Right hindlimb (tissue), 1 donor: Measurements from ENCODE around the gene CKB.

Experiments
- DNase-seq: peaks from one replicate; pipeline ENCODE4 v3.0.0-alpha.2; 2018

CKB gene

DNA sequence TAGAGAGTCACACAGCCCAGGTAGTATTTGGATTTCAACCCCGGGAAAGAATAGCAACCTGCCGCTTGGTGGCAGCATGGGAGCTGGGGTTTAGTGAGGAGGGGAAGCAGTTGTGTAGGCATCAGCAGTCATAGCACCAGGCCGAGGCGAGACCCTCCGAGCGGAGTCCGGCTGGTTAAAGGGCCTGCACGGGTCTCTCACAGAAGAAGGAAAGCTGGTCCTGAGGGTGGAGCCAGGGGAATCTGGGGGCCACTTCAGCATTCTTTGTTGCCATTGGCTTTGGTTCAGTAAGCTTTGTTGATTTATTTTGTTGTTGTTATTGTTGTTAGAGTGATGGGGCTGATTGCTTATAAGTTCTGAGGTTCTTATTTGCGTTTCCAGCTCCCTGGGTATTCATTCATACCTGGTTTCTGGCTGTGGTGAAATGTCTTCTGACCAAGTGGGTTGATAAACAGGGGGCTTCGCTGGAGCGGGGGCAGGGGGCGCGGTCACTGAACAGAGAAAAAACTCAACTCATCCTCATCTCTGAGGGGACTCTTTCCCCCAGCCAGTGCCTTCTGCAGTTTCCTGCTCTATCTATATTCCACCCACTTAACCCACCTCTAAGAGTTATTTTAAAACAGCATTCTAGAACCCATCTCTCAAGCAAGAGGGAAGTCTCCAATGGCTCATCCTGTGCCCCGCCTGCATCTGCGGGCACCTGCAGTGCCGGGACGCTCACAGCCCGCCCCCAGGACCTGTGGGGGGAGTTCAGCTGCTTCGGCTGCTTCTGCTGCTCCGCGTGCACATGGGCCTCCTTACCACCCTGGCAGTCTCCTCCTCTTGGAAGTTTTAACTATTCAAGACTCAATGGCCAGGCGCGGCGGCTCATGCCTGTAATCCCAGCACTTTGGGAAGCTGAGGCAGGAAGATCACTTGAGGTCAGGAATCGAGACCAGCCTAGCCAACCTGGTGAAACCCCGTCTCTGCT is 11.6 kb downstream of the CKB start:
- DNase-seq: no peak

DNA sequence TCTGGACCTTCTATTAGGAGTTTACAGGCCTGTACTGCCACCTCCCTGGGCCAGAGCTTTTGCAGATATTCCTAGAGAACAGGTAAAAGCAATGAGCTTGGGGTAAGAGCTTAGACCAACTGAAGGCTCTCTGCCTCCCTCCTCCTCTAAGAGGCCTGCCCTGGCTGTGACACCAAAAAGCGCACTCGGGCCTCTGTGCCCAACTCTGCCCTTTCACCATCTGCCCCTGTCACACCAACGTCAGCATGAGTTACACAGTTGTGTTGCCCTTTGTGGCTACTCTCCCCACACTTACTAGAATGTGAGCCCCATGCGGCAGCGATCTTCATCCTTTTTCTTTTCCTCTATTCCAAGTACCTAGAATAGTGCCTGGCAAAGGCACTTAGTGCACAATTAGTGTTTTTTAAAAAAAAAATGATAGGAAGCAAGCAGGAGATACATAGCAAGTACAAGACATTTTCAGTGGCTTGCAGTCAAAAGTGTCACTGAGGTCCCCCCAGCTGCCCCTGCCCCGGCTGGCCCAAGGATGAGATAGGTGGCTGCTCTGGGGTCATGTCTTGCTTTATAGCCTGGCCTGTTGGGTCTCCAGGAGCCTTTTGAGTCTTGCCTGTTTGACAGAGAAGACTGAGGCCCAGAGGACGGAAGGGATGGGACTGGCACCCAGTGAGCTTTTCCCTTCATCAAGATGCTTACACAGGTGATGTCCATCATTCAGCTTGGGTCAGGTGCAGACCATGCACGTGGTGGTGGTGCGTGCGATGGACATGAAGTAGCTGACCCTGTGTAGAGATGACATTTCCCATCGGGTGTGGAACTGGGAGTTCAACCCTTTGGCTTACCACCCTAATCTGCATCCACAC is 12.5 kb downstream of the CKB start:
- no peak for DNase-seq

DNA sequence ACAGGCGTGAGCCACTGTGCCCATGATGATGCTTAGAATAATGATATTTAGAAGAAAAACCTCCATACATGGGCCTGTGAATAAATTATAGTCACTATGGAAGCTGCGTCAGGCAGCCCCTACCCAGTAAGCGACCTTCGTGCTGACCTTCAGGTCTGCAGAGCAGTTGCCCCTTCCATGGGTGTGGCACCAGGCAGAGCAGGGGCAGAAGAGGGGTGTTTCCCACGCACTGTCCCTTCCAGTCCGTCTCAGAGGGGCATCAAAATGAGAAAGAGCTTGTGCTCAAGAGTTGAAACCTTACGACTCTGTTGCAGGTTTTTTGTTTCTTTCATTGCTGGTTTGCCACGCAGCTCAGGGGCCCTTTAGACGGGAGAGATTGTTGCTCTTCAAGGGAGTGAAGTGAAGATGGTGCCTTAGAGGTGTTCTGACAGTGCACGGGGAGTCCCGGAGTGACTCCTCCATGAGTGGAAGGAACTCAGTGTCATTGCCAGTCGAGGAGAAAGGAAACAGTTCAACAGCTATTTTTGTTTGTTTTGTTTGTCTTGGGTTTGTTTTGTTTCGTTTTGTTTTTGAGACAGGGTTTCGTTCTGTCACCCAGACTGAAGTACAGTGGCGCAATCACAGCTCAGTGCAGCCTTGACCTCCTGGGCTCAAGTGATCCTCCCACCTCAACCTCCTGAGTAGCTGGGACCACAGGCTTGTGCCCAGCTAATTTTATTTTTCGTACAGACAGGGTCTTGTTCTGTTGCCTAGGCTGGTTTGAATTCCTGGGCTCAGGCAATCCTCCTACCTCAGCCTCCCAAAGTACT is 13.9 kb downstream of the CKB start:
- DNase-seq: no peak

DNA sequence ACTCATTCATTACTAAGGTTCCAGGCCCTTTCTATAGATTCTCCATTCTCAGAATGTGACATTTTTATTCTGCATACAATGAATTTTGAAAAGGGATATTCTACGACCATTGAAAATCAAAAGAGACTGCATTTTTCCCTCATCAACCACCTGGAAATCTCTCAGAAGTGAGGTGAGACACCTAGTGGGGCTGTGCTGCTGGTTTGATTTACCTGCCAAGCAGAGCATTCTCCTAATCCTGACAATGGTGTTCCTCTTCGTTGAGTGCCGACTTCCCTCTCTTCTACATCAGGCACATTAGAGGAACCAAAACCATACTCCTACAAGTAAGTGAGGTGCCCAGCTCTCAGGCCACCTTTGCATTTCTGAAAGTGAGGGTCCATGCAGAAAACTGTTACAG is 14.9 kb downstream of the CKB start:
- DNase-seq: no peak

DNA sequence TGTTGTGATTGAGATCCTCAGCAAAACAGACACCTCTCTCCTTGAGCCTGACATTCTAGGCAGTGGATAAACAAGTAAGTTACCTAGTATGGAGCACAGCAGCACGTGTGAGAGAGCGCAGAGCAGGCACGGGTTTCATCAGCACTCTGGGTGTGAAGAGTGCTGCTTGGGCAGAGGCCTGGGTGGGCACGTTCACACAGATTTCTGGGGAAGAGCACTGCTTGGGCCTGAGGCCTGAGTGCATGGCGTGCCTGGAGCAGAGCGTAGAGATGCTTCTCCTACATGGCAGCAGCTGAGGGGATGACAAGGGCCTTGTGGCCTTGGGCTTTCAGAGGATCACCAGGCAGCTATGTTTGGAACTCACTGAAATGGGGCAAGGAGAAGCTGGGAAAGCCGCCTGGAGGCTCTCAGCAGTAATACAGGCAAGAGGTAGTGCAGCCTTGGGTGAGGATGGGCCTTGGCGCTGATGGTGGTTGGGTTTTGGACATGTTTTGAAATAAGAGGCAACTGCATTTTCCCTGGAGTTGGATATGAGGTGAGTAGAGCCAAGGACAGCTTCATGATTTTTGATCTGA is 17.6 kb downstream of the CKB start:
- no peak for DNase-seq

DNA sequence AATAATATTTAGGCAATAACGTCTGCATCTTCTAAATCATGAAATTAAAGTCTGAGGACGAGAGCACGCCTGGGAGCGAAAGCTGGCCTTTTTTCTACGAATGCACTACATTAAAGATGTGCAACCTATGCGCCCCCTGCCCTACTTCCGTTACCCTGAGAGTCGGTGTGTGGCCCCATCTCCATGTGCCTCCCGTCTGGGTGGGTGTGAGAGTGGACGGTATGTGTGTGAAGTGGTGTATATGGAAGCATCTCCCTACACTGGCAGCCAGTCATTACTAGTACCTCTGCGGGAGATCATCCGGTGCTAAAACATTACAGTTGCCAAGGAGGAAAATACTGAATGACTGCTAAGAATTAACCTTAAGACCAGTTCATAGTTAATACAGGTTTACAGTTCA is 19.3 kb downstream of the CKB start:
- DNase-seq: no peak

DNA sequence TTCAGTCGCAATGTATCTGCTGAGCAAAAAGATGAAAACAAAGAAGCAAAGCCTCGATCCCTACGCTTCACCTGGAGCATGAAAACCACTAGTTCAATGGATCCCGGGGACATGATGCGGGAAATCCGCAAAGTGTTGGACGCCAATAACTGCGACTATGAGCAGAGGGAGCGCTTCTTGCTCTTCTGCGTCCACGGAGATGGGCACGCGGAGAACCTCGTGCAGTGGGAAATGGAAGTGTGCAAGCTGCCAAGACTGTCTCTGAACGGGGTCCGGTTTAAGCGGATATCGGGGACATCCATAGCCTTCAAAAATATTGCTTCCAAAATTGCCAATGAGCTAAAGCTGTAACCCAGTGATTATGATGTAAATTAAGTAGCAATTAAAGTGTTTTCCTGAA is 19.8 kb downstream of the CKB start:
- DNase-seq: no peak

DNA sequence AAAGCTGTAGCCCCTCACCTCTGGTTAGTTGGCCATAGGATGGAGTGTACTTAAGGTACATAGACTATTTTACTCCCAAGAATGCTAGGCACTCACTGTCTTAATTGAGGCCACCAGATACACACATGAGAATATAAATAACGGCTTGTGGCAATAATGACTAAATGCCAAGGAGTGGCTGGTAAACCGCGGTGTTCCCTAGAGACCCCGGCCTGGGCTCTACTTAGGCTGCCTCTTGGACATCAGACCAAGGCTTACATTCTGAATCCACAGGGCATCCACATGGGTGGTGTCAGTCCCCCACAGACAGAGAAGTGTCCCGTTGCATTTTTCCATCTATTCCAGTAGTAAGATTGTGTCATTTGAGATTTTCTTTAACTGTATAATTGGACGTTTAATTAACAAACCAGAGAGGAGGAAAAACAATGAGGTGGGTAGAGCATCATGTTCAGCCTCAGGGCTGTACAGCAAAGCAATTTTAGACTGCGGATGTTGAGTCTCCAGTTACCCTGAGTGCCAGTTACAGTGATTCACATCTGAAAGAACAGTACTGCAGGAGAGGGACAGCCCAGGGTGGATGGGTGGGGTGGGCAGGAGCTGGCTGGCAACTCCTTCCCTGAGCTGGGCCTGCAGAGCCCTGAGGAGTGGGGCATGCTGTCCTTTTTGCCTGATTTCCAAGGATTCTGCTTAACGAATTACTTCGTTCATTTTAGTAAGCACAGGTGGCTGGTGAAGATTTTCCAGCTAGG is 20.5 kb downstream of the CKB start:
- no peak for DNase-seq

DNA sequence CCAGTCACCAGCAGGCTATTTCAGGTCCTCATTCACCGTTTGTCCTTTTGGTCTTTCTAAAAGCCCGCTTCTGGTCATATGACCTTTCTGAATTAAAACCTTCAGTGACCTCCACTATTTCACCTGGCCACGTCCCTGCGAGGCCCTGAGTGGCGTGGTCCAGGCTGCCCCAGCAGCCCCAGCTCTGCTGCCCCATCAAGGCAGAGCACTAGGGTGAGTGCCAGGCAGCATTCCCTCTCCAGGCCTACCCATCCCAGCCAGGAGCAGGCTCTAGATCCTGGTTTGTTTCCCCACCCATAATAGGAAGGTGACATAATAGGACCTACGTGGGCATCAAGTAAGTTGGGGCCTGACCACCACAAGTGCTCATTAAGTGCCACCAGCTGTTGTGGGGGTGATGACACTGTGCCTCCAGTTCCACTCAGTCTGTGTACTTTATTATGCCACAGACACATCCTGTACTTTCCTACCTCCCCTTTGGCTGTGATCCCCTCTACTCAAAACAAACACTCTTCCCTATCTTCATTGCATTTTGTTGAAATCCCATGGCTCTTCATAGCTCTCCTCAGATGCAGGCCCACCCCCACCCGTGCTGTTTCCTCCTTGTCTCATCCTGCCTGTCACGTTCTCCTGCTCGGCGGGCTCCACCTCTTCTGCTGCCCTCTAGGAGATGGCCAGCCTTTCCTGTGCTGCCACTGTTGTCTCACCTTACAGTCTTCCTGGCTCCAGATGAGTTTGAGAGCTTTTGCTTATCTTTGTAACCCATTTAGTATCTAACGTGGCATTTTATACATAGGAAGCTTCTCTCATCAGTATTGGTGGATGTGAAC is 21.4 kb downstream of the CKB start:
- DNase-seq: no peak

DNA sequence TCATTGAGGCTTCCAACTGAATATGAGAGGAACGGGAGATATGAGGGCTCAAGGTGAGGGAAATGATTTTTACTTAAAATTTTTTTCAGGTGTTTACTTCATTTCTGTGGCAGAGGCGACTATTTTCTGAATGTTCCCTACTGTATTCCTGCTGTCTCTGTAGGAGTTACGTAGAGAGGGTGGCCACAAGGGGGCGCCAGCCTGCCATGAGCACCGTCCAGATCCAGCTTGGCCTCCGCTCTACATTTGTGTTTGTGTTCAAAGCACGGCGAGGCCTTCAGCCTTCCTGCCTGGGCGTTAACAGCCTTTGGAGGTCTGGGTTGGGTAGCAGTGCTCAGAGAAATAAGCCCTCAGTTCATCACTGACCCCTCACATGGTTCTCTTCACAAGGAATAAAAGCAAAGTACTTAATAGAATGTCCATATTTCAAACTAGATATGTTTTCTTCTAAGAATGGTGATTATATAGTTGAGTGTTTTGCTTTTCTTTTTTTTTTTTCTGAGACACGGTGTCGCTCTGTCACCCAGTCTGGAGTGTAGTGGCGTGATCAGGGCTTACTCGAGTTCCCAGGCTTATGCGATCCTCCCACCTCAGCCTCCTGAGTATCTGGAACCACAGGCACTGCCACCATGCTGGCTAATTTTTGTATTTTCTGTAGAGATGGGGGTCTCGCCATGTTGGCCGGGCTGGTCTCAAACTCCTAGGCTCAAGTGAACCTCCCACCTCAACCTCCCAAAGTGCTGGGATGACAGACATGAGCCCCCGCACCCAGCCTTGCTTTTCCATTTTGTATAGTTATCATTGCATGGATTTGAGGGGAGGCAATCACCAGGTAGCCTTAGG is 22.3 kb downstream of the CKB start:
- peak; percentile 89 for DNase-seq

DNA sequence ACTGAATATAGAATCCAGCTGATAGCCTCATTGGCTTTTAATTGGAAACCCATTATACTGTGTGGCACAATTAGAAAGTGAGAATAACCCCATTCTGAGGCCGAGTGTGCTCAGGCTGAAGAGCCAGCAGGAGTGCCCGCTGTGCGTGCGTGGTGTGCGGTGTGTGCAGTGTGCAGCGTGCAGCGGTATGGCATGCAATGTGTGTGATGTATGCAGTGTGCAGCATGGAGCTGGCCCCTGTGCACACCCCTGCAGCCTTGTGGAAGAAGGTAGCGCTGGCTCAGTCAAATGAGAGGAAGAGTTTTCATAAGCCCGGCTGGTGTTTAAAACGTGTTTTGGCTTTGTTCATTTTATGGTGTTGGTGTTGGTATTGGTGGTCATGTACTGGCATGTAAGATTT is 22.9 kb downstream of the CKB start:
- no peak for DNase-seq

DNA sequence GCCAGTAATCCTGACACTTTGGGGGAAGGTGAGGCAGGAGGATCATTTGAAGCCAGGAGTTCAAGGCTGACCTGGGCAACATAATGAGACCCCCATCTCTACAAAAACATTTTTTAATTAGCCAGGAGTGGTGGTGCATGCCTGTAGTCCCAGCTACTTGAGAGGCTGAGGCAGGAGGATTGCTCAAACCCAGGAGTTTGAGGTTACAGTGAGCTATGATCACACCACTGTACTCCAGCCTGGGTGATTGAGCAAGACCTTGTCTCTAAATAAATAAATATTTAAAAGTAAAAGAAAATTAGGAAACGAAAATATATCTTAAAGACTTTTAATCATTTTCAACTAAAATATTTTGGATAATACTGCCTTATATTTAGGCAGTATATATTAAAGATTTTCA is 25.9 kb downstream of the CKB start:
- DNase-seq: no peak

DNA sequence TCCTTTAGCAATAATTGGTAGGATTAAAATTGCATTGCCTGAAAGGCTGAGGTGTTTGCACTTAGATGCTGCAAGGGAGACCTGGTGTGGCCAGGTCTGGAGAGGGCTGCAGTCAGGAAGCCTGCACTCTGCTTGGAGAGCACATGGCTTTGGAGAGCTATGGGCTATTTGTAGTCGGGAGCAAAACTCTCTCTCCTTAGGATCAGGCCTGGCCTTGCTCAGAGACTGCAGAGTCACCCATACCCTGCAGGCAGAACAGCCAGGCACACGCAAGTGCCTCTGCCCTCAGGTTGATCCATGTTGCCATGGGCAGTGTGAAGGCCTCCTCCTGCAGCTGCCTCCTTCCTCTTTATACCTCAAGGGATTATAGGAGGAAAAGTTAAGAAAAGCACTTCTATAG is 26.8 kb downstream of the CKB start:
- DNase-seq: no peak

DNA sequence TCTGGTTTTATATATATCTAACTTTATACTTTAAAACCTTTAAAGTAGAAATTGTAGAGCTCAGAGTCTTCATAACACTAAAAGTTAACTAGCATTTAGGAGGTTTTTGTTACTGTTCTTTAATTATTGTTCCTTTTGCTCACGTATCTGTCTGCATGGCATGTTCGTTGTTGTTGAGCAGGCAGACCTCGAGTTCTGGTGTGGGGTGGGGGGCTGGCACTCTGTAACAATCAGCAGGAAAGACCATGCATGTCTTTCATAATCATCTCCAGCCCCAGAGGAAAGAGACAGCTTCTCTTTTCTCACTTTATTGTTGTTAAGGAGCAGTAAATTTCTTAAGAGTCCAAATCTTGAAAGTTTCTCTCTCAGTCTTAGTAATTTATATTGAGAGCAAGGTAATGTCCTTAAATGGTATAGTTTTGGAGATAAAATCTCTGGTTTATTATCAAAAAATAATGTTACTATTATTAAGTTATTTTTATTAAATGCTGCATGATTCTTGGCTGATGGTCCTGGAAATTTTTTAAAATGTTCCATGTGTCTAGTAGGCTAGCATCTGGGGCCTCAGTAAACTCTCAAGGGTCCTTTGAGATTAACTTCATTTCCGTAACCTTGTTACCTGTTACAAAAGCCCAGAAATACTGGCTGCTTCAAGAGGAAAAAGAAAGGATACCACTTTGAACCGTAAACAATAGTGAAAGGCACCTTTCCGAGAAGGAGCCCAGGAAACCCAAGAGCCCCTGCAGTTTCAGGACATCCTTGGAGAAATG is 30.3 kb downstream of the CKB start:
- DNase-seq: no peak

DNA sequence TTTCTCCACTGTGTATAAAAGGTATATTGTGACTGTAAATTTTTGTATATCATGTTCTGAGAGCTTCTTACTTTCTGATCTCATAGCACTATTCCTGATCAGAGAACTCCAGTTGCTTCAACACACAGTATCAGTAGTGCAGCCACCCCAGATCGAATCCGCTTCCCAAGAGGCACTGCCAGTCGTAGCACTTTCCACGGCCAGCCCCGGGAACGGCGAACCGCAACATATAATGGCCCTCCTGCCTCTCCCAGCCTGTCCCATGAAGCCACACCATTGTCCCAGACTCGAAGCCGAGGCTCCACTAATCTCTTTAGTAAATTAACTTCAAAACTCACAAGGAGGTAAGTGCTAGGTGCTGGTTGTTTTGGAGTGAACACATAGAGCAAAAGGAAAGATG is 30.9 kb downstream of the CKB start:
- DNase-seq: no peak

DNA sequence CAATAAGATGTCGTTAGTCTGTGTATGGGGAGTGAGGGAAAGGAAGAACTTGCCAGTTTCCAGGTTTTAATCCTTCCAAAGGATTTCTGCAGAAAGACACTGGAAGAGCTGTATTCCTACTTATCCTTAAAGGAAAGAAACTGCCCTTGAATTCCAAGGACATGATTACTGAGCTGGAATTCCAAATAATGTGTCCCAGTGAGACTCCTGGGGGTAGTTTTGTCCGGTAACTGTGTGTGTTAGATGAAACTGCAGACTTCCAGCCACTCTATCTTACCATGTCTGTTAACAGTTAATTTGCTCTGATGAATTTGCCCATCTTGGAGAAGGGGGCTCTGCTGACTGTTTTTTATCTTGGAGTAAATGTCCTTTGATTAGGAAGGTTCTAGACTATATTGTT is 33.0 kb downstream of the CKB start:
- DNase-seq: no peak

DNA sequence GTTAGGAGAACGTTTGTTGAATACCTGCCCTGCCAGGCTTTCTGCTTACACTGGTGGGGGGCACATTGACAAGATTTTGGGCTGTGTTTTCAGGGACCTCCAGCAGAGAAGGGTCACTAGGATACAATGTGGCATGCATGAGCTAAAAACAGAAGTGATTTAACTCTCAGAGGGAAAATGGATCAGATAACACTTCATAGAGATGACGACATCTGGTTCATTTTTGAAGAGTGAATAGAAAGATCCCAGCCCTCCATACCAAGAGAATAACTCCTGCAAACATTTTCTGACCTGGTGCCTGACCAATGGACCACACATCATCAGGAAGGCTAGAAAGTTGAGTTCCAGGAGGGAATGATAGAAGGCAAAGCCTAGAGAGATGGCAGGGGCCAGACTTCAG is 33.7 kb downstream of the CKB start:
- no peak for DNase-seq

DNA sequence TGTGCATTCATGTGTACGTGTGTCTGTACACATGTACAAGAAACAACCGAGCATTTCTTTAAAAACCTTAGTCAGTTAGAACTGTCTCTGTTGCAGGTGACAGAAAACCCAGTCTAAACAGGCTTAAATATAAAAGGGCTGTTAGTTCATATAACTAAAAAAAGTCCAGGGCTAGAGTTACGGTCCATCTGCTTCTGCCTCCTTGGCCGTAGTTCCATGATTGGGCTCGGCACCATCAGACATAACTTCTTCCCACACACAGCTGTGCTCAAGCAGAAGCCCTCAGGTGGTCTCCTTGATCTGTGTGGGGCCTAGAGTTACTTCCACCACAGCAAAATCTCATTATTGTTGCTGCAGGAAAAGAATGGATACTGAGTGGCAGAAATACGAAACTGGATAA is 34.6 kb downstream of the CKB start:
- DNase-seq: no peak

DNA sequence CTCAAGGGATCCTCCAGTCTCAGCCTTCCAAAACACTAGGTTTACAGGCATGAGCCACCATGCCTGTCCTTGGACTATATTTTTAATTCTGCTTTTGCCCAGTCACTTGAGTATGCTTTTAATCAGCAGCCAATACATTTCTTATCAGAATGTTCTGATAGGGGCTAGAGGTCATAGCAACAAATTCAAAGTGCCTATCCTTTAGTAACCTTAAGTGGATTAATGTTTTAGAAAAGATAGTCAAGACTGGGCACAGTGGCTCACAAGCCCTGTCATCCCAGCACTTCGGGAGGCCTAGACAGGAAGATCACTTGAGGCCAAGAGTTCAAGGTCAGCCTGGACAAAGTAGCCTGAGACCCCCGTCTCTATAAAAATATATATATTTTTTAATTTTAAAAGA is 37.1 kb downstream of the CKB start:
- no peak for DNase-seq
